CD4-positive, alpha-beta T cell (primary cell): ENCODE data around the gene SLC24A3. TPM values are rescaled to one million over a fixed set of nuclear protein-coding genes. Genes with fewer than 3 reads are reported as not detected.

ENCODE experiments used
- ATAC-seq: fragments of 200-7000 bp; cut with Tn5 transposase; one replicate; pipeline ENCODE4 v1.10.0; 2022; ENCODE audit warnings: mild to moderate bottlenecking; ENCODE audit not compliant: poor library complexity
- CTCF ChIA-PET: fragments of 350-600 bp; sonication (Branson Sonifier 250); formaldehyde crosslinking; loops from one replicate; lab custom pipeline; 2021; ENCODE audit warnings: antibody characterized with exemption, inconsistent platforms; lab: Charles Lee
- POLR2A ChIA-PET: fragments of 350-600 bp; sonication (Branson Sonifier 250); formaldehyde crosslinking; loops from one replicate; lab custom pipeline; 2021; ENCODE audit warnings: antibody characterized with exemption, inconsistent platforms; lab: Charles Lee
- DNase-seq, 14 experiments: peaks; one replicate each; pipeline ENCODE4 v3.0.0-alpha.2; 2013 to 2020; ENCODE audit warnings: mixed read lengths in 2 of 14
- H3K27ac ChIP-seq, 2 donors: one replicate each; pipeline versions ENCODE4 v1.5.1 to v1.7.0; 2013; ENCODE audit warnings: low read length in 2 of 2, low read depth in 1 of 2, mild to moderate bottlenecking in 1 of 2
- H3K27me3 ChIP-seq, 2 experiments: 1 replicate in 1 of 2; 2 replicates in 1 of 2; pipeline versions ENCODE4 v1.6.1 to v1.7.0; 2013; ENCODE audit warnings: low read length in 2 of 2, control low read depth in 1 of 2, mild to moderate bottlenecking in 1 of 2, moderate library complexity in 1 of 2; ENCODE audit not compliant: insufficient read depth in 2 of 2, control insufficient read depth in 1 of 2
- H3K36me3 ChIP-seq: one replicate; pipeline ENCODE4 v1.6.1; 2013; ENCODE audit warnings: low read length, control low read depth; ENCODE audit not compliant: insufficient read depth
- H3K4me1 ChIP-seq: one replicate; pipeline ENCODE4 v1.6.1; 2013; ENCODE audit warnings: low read length, control low read depth; ENCODE audit not compliant: insufficient read depth
- H3K4me3 ChIP-seq: one replicate; pipeline ENCODE4 v1.5.1; 2013; ENCODE audit warnings: mild to moderate bottlenecking, low read length, moderate library complexity
- H3K9me3 ChIP-seq, 2 experiments: 1 replicate in 1 of 2; 2 replicates in 1 of 2; pipeline versions ENCODE4 v1.6.1 to v1.7.0; 2013; ENCODE audit warnings: low read length in 2 of 2, mild to moderate bottlenecking in 2 of 2, control low read depth in 1 of 2, moderate library complexity in 1 of 2; ENCODE audit not compliant: control insufficient read depth in 1 of 2, insufficient read depth in 1 of 2
- H3K27ac Mint-ChIP-seq: one replicate; pipeline ENCODE4 v1.8.0; 2020; ENCODE audit warnings: mixed read lengths
- H3K27me3 Mint-ChIP-seq: one replicate; pipeline ENCODE4 v1.8.0; 2021; ENCODE audit warnings: mixed read lengths
- H3K36me3 Mint-ChIP-seq: one replicate; pipeline ENCODE4 v1.8.0; 2021; ENCODE audit warnings: low read depth, mixed read lengths
- H3K4me1 Mint-ChIP-seq: one replicate; pipeline ENCODE4 v1.8.0; 2021; ENCODE audit warnings: low read depth, mixed read lengths
- H3K4me3 Mint-ChIP-seq: one replicate; pipeline ENCODE4 v1.8.0; 2020; ENCODE audit warnings: mild to moderate bottlenecking, mixed read lengths
- H3K9me3 Mint-ChIP-seq: one replicate; pipeline ENCODE4 v1.8.0; 2020; ENCODE audit warnings: mixed read lengths
- intact Hi-C, 2 experiments: fragments of 100-400 bp; cut with DNase I in 1 of 2; cut with micrococcal nuclease in 1 of 2; formaldehyde crosslinking; loops; one replicate each; pipeline versions ENCODE4 v1.15.1 to v1.9.0; 2023 to 2025; cut with DNase I, micrococcal nuclease
- total RNA-seq, 174 experiments: library from RNA in 2 of 174; stranded (reverse) in 2 of 174; gene quantifications; one replicate each; pipeline ENCODE4 v1.2.3 and lab custom pipeline; 2021 to 2026
- TF ChIP-seq, protein P1 (sequence below): fragments of 200-600 bp; IDR thresholded peaks from one replicate; pipeline ENCODE4 v1.8.0; 2022; ENCODE audit warnings: antibody characterized with exemption, mild to moderate bottlenecking

SLC24A3 gene
- total RNA-seq, 2 experiments from 2014 or later, result not detected

DNA sequence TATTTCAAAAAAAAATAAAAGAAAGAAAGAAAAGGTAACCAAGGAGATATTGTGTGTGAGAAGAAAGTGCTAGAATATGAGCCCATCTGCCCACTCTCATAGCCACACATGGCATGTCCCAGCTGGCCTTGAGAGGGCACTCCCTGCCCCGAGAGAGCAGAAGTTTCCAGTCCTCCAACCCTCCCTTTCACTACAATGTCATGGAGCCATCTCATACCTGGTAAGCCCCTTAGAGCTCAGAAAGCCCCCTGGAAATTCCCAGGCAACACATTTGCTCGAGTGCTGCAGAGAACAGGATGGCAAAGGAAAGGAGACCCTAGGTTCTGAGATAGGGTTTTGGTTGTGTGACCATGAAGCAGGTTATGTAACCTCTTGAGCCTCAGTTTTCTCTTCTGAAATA lies 469.8 kb downstream of the SLC24A3 start:
- Mint-ChIP-seq H3K27ac (no peak overlapping the region), H3K27me3 (no peaks in the 10 kb centered on the region), H3K4me3 (no peak overlapping the region), H3K9me3 (peaks cover 6% of the 10 kb centered on the region), H3K4me1 (no peaks in the 10 kb centered on the region), H3K36me3 (no peaks in the 10 kb centered on the region)
- DNase-seq (no peak), ATAC-seq (no peak)
- H3K36me3 ChIP-seq, result no peaks in the 10 kb centered on the region
- H3K4me3 ChIP-seq, result no peak overlapping the region
- no peaks in the 10 kb centered on the region for H3K27me3 ChIP-seq
- H3K9me3 ChIP-seq, result no peaks in the 10 kb centered on the region
- H3K4me1 ChIP-seq, result no peaks in the 10 kb centered on the region
- TF ChIP-seq, protein P1, sequence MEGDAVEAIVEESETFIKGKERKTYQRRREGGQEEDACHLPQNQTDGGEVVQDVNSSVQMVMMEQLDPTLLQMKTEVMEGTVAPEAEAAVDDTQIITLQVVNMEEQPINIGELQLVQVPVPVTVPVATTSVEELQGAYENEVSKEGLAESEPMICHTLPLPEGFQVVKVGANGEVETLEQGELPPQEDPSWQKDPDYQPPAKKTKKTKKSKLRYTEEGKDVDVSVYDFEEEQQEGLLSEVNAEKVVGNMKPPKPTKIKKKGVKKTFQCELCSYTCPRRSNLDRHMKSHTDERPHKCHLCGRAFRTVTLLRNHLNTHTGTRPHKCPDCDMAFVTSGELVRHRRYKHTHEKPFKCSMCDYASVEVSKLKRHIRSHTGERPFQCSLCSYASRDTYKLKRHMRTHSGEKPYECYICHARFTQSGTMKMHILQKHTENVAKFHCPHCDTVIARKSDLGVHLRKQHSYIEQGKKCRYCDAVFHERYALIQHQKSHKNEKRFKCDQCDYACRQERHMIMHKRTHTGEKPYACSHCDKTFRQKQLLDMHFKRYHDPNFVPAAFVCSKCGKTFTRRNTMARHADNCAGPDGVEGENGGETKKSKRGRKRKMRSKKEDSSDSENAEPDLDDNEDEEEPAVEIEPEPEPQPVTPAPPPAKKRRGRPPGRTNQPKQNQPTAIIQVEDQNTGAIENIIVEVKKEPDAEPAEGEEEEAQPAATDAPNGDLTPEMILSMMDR, result no peak
- ChIA-PET CTCF (no interaction called here), POLR2A (no interaction called here)
- intact Hi-C loops, result no loop called here
- H3K27ac ChIP-seq, result no peak overlapping the region

DNA sequence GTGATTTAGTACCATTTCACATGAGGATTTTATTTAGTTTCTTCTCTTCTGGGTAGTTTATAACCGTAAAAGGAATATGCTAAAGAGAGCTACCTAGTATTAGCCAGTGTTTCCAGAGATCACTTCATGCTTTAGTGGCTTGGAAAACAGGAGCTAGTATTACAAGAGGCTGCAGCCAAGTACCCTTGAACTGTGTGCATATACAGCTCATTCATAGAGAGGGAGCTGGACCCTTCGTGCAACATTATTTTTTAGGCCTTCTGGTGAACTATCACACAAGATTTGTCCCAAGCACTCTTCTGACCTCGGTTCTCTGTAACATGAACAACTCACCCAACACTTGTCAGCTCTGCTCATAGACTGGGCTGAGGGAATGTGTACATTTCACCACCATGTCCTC lies 470.7 kb downstream of the SLC24A3 start:
- CTCF ChIA-PET, result no interaction called here
- no peaks in the 10 kb centered on the region for H3K36me3 Mint-ChIP-seq

DNA sequence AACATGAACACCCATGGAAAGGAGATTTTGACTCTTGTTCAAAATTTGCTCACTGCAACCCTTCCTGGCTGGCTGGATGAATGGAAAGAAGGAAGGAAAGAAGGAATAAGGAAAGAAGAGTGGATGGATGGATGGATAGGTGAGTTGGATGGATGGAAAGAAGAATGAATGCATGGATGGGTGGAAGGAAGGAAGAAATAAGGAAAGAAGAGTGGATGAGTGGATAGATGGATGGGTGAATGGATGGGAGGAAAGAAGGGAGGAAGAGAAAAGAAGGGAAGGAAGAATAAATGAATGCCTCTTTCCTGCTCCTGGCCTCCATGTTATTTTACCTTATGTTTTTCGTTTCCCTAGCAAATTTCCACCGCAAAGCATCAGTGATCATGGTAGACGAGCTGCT lies 471.4 kb downstream of the SLC24A3 start:
- intact Hi-C loops, result no loop called here
- TF ChIP-seq, protein P1, result no peak
- H3K9me3 Mint-ChIP-seq, result peaks cover 6% of the 10 kb centered on the region
- no peak for DNase-seq
- H3K4me1 Mint-ChIP-seq, result no peaks in the 10 kb centered on the region
- ChIA-PET POLR2A (no interaction called here), CTCF (no interaction called here)
- Histone ChIP-seq H3K4me1 (no peaks in the 10 kb centered on the region), H3K36me3 (no peaks in the 10 kb centered on the region), H3K27me3 (no peaks in the 10 kb centered on the region), H3K27ac (no peak overlapping the region), H3K9me3 (no peaks in the 10 kb centered on the region), H3K4me3 (no peak overlapping the region)
- no peaks in the 10 kb centered on the region for H3K27me3 Mint-ChIP-seq
- ATAC-seq, result no peak
- no peak overlapping the region for H3K27ac Mint-ChIP-seq
- H3K4me3 Mint-ChIP-seq, result no peak overlapping the region
- no peaks in the 10 kb centered on the region for H3K36me3 Mint-ChIP-seq

More for the DNA sequence above, 470.7 kb downstream of the SLC24A3 start:
- DNase-seq (no peak), ATAC-seq (no peak)
- no peaks in the 10 kb centered on the region for H3K9me3 ChIP-seq
- no peak overlapping the region for H3K4me3 Mint-ChIP-seq
- H3K4me3 ChIP-seq, result no peak overlapping the region
- H3K9me3 Mint-ChIP-seq, result peaks cover 6% of the 10 kb centered on the region
- H3K36me3 ChIP-seq, result no peaks in the 10 kb centered on the region
- no peaks in the 10 kb centered on the region for H3K4me1 Mint-ChIP-seq
- H3K4me1 ChIP-seq, result no peaks in the 10 kb centered on the region
- no peaks in the 10 kb centered on the region for H3K27me3 Mint-ChIP-seq
- POLR2A ChIA-PET, result no interaction called here
- TF ChIP-seq, protein P1, result no peak
- H3K27ac ChIP-seq, result no peak overlapping the region
- intact Hi-C loops, result no loop called here
- H3K27me3 ChIP-seq, result no peaks in the 10 kb centered on the region
- no peak overlapping the region for H3K27ac Mint-ChIP-seq
